ENCODE data around the gene KRT14.
"Not testable (repeated sequence)": the region's sequence is repeated elsewhere in the genome, so short reads cannot be mapped to it uniquely, and the experiment has no call there.

The KRT14 gene

GRCh38 chr17:41622340-41623183 lies 35.9 kb upstream of the KRT14 start:
- DNase-seq: not testable (repeated sequence)

- DNase-seq: no peak
Measured at GRCh38 chr17:41621916-41622315, 35.2 kb upstream of the KRT14 start.

- not testable (repeated sequence) for DNase-seq
Measured at GRCh38 chr17:41621435-41621817, 34.7 kb upstream of the KRT14 start.

- no peak for DNase-seq
Measured at GRCh38 chr17:41620583-41621434, 34.1 kb upstream of the KRT14 start.

- not testable (repeated sequence) for DNase-seq
Measured at GRCh38 chr17:41619927-41620582, 33.4 kb upstream of the KRT14 start.

GRCh38 chr17:41619036-41619926 lies 32.6 kb upstream of the KRT14 start:
- DNase-seq: no peak

GRCh38 chr17:41618341-41619035 lies 31.8 kb upstream of the KRT14 start:
- DNase-seq: no peak

GRCh38 chr17:41617698-41618097 lies 31.0 kb upstream of the KRT14 start:
- no peak for DNase-seq

GRCh38 chr17:41617136-41617535 lies 30.4 kb upstream of the KRT14 start:
- no peak for DNase-seq

GRCh38 chr17:41616486-41616885 lies 29.8 kb upstream of the KRT14 start:
- not testable (repeated sequence) for DNase-seq

GRCh38 chr17:41615454-41615853 lies 28.8 kb upstream of the KRT14 start:
- DNase-seq: peak; percentile 38

- not testable (repeated sequence) for DNase-seq
Measured at GRCh38 chr17:41614767-41615166, 28.1 kb upstream of the KRT14 start.

GRCh38 chr17:41614098-41614497 lies 27.4 kb upstream of the KRT14 start:
- DNase-seq: no peak

GRCh38 chr17:41613277-41614082 lies 26.8 kb upstream of the KRT14 start:
- DNase-seq: no peak

- not testable (repeated sequence) for DNase-seq
Measured at GRCh38 chr17:41612376-41613160, 25.9 kb upstream of the KRT14 start, which contains the start of gene KRT16. Gene KRT16 (minus strand): TSS chr17:41612767. CDS start chr17:41612688, 79 bp downstream.

- DNase-seq: no peak
Measured at GRCh38 chr17:41610965-41611640, 24.4 kb upstream of the KRT14 start.

GRCh38 chr17:41610061-41610517 lies 23.4 kb upstream of the KRT14 start:
- DNase-seq: not testable (repeated sequence)

- not testable (repeated sequence) for DNase-seq
Measured at GRCh38 chr17:41606930-41607329, 20.2 kb upstream of the KRT14 start.

- DNase-seq: no peak
Measured at GRCh38 chr17:41602524-41602923, 15.8 kb upstream of the KRT14 start.
